Spleen (tissue), 3 donors: ENCODE results near the gene NSG2.

Experiments used
- POLR2A ChIP-seq, 3 donors: fragments of 450-650 bp; IDR thresholded peaks; one replicate each; pipeline ENCODE4 v1.5.1; 2017; ENCODE audit warnings: antibody characterized with exemption in 3 of 3, mild to moderate bottlenecking in 1 of 3
- POLR2AphosphoS5 ChIP-seq, 3 donors: sonication (generic); formaldehyde crosslinking; IDR thresholded peaks; one replicate each; pipeline ENCODE4 v1.5.1; 2017; ENCODE audit warnings: antibody characterized with exemption in 3 of 3

DNA sequence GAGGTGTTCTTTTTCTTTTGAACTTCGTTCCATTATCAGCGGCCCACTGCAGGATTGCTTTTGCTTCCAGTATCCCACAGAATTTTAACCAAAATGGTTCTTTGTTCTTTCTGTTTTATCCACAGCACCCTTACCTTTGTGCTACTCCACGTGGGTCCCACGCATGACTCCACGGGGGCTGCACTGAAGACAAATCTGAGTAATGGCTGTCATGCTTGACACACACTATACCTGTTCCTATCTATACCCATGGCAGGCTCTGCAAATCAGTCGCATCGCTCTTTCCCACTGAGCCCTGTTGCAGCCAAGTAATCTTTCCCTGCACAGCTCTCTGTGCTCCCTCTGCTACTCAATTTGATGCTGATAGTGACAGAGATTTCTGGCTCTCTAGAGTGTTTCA is 69.7 kb downstream of the NSG2 start:
- TF ChIP-seq POLR2AphosphoS5 (IDR thresholded peaks at IDR 0.05) (no peak), POLR2A (IDR thresholded peaks at IDR 0.05) (no peak)
